Stimulated activated memory B cell treated with anti-CD40 and anti-IgM and Interleukin-4, amounts not matched to agents 10 μg/mL and 1 μg/mL and 100 μg/mL, for 72 hours (primary cell): ENCODE data around the gene ASAP3.
"Not testable (repeated sequence)": the region's sequence is repeated elsewhere in the genome, so short reads cannot be mapped to it uniquely, and the experiment has no call there.

Source experiments
- ATAC-seq: fragments of 150-1000 bp; cut with Tn5 transposase; 2 replicates; pipeline ENCODE4 v1.10.0; 2021
- H3K27ac Mint-ChIP-seq: one replicate; pipeline ENCODE4 v1.8.0; 2022; ENCODE audit warnings: mild to moderate bottlenecking, mixed read lengths
- H3K27me3 Mint-ChIP-seq: one replicate; pipeline ENCODE4 v1.8.0; 2022; ENCODE audit warnings: mixed read lengths
- H3K36me3 Mint-ChIP-seq: one replicate; pipeline ENCODE4 v1.8.0; 2022; ENCODE audit warnings: mixed read lengths
- H3K4me1 Mint-ChIP-seq: one replicate; pipeline ENCODE4 v1.8.0; 2022; ENCODE audit warnings: mixed read lengths
- H3K4me3 Mint-ChIP-seq: one replicate; pipeline ENCODE4 v1.8.0; 2022; ENCODE audit warnings: mild to moderate bottlenecking, moderate library complexity, mixed read lengths
- H3K9me3 Mint-ChIP-seq: one replicate; pipeline ENCODE4 v1.8.0; 2022; ENCODE audit warnings: mixed read lengths

Gene ASAP3

DNA sequence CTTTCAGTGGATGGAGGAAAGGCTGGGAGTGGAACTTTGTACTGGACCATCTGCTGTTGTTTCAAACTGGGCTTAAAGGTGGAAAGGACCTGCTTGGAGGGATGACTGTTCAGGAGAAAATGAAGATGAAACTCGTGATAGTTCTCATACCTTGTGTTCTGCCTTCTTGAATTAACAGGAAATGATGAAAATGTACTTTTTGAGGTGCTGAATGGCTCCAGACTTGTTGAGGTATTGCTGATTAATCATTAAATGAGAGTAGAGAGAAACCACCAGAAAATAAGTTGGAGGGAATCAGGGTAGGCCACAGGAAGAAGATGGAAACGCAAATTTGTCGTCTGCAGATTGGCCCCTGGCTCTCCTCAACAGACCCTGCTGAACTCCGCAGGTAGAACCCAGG, 88.1 kb downstream of the ASAP3 start:
- H3K36me3 Mint-ChIP-seq, result no peaks in the 10 kb centered on the region
- no peaks in the 10 kb centered on the region for H3K27me3 Mint-ChIP-seq

DNA sequence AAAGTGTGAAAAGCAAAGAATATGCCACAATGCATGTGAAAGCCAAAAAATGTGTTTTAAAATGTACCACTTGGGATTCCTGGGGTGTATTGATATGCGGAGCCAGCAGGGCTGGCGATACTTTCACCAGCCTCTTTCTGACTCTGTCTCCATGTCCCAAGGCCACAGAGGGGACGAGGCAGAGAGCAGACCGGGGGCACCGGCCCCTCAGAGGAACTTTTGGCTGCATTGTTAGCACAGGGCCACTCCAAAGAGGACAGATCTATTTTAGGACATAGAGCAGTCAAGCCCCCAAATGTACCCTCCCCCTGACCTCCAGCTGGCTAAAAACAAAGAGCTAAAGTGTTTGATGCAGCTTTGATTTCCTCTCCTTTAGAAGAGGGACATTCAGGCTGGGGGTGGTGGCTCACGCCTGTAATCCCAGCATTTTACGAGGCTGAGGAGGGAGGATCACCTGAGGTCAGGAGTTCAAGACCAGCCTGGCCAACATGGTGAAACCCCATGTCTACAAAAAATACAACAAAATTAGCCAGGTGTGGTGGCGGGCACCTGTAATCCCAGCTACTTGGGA, 88.7 kb downstream of the ASAP3 start:
- no peak overlapping the region for H3K4me3 Mint-ChIP-seq
- no peaks in the 10 kb centered on the region for H3K9me3 Mint-ChIP-seq
- H3K27me3 Mint-ChIP-seq, result peaks cover 6% of the 10 kb centered on the region
- peaks cover 4% of the 10 kb centered on the region for H3K4me1 Mint-ChIP-seq
- H3K27ac Mint-ChIP-seq, result no peak overlapping the region
- no peak for ATAC-seq
- H3K36me3 Mint-ChIP-seq, result no peaks in the 10 kb centered on the region

More for the DNA sequence above, 88.1 kb downstream of the ASAP3 start:
- Mint-ChIP-seq H3K27ac (no peak overlapping the region), H3K4me1 (no peaks in the 10 kb centered on the region), H3K9me3 (no peaks in the 10 kb centered on the region), H3K4me3 (no peak overlapping the region)
- ATAC-seq, result no peak

DNA sequence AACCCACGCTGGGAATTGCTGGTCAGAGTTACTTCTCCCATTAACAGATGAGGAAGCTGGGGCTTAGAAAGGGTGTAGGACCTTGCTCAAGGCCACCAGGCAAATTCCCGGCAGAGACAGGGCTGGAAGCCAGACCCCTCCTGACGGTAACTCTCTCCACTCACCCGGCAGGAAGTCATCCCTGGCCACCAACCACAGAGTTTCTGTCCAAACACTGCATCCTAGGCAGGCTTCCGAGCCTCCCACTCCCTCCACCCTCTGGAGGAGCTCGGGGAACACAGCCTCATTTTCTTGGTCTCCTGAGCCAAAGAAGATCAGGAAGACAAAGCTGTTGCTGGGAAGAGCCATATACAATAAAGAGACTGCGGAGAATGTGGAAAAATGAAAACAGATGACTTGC, 89.3 kb downstream of the ASAP3 start:
- Mint-ChIP-seq H3K9me3 (no peaks in the 10 kb centered on the region), H3K36me3 (no peaks in the 10 kb centered on the region), H3K4me1 (peaks cover 6% of the 10 kb centered on the region), H3K27ac (no peak overlapping the region), H3K27me3 (peaks cover 11% of the 10 kb centered on the region), H3K4me3 (no peak overlapping the region)
- no peak for ATAC-seq

DNA sequence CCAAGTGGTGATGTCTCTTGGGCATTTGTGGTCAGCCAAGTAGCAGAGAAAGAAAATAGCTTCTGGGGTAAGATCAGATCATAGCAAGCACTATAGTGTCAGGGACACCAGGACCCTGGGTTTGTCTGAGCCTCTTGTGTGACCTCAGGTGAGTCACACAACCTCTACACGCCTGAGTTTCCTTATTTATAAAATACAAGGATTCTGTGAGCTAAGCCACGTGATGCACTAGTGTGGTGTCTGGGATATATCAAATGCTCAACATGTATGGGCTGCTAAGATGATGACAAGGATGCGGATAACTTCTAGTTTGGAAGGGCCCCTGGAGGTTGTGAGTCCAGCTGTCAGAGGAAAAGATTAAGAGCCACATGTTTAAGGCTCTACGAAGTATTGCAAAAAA, 89.8 kb downstream of the ASAP3 start:
- ATAC-seq, result no peak
- Mint-ChIP-seq H3K4me3 (no peak overlapping the region), H3K4me1 (peaks cover 6% of the 10 kb centered on the region), H3K36me3 (no peaks in the 10 kb centered on the region), H3K9me3 (no peaks in the 10 kb centered on the region), H3K27ac (no peak overlapping the region), H3K27me3 (peaks cover 11% of the 10 kb centered on the region)

DNA sequence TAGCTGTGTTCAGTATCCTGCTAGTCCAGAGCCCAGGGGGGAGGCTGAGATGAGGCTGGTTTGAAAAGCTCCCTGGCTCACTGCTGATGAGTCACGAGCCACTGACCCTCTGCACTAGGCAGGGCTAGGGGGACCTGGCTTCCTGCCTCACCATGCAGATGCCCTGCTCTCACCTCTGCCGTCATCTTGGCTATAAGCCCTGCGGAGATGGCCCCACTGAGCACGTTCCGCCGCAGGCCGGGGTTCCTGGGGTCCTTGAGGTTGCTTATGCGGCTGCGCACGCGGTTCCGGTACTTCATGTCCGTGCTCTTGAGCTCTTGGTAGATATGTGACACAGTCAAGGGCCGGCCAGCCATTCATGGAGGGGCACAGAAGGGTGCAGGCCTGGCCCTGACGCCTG, 90.3 kb downstream of the ASAP3 start:
- ATAC-seq, result no peak
- Mint-ChIP-seq H3K9me3 (no peaks in the 10 kb centered on the region), H3K36me3 (no peaks in the 10 kb centered on the region)

DNA sequence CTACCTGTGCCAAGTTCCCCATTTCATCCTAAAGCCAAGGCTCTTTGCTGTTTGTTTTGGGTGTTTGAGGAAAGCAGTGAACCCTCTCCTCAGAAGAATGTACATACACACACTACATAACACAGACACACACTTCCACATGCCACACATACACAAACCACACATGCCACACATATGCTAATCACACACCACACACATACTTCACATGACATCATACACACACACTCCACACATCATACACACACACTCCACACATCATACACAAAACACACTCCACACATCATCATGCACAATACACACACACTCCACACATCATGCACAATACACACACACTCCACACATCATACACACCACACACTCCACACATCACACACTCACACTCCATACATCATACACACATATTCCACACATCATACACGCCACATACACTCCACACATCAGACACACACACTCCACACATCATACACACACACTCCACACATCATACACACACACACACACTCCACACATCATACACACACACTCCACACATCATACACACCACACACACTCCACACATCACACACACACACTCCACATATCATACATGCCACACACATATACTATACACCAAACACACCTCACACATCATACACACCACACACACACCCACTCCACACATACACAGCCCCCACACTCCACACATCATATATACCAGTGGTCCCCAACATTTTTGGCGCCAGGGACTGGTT, 91.7 kb downstream of the ASAP3 start:
- Mint-ChIP-seq H3K9me3 (no peaks in the 10 kb centered on the region), H3K27me3 (peaks cover 16% of the 10 kb centered on the region), H3K36me3 (no peaks in the 10 kb centered on the region), H3K4me3 (no peak overlapping the region), H3K4me1 (peaks cover 6% of the 10 kb centered on the region), H3K27ac (no peak overlapping the region)
- ATAC-seq, result no peak

More for the DNA sequence above, 90.3 kb downstream of the ASAP3 start:
- Mint-ChIP-seq H3K27me3 (peaks cover 11% of the 10 kb centered on the region), H3K27ac (no peak overlapping the region), H3K4me1 (peaks cover 6% of the 10 kb centered on the region), H3K4me3 (no peak overlapping the region)

DNA sequence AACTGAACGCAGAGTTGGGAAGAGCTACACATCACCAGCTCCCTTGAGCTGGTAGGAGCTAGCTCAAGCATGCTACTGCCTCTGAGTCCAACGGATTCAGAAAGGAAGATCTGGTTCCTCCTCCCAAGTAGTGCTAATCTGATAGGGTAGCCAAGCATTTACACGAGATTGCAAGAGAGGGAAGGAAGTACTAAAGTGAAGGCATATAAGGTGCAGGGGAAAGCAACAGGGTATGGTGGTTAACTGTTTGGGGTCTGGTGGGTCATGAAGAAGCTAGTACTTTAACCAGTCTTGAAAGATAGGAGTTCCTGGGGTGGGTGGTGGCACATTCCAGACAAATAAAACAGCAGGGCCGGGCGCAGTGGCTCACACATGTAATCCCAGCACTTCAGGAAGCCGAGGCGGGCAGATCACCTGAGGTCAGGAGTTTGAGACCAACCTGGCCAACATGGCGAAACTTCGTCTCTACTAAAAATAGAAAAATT, 94.1 kb downstream of the ASAP3 start:
- Mint-ChIP-seq H3K4me1 (peaks cover 6% of the 10 kb centered on the region), H3K4me3 (no peak overlapping the region), H3K9me3 (no peaks in the 10 kb centered on the region), H3K36me3 (no peaks in the 10 kb centered on the region), H3K27me3 (peaks cover 22% of the 10 kb centered on the region), H3K27ac (no peak overlapping the region)
- ATAC-seq, result no peak

DNA sequence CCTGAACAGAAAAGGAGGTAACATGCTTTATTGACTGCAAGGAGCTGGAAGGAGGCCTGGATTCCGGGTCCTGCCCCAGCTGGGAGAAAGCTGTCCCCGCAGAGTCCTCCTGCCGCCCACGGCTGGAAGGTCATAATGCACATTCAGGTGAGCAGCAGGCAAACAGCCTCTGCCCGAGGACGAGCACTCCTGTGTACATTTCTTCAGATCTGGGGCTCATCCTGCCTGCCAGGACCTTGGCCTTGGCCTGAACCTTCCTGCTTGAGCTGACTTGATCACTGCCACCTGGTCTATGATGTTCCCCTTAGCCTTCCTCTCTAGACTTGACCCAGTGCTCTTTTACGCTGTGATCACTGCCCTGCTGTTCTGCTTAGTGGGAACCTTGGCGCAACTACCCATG, 96.5 kb downstream of the ASAP3 start:
- H3K4me1 Mint-ChIP-seq, result peaks cover 6% of the 10 kb centered on the region
- H3K9me3 Mint-ChIP-seq, result no peaks in the 10 kb centered on the region
- no peaks in the 10 kb centered on the region for H3K36me3 Mint-ChIP-seq
- peaks cover 22% of the 10 kb centered on the region for H3K27me3 Mint-ChIP-seq
- H3K4me3 Mint-ChIP-seq, result no peak overlapping the region
- no peak overlapping the region for H3K27ac Mint-ChIP-seq
- ATAC-seq, result no peak

DNA sequence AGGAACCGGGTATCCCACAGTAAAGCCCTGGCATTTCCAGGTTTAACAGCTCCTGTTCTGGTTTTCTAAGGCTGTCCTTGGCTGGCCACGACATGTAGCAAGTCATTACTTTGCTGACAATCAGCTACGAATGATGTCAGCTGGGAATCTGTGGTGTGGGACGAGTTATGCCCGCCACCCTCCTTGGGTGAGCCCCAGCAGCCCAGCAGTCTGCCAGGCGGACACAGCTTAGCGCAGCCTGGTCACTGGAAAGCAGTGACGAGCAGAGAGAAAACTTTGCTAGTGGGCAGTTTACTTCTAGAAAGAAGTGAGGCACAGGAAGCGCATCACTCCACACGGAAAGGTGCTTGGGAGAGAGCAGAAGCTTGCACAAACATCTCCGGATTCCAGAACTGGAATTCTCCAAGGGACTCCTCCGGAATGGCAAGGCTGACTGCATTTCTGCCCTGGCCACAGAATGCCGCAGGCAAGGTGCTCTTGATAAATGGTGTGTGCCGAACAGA, 98.8 kb downstream of the ASAP3 start:
- no peak for ATAC-seq

DNA sequence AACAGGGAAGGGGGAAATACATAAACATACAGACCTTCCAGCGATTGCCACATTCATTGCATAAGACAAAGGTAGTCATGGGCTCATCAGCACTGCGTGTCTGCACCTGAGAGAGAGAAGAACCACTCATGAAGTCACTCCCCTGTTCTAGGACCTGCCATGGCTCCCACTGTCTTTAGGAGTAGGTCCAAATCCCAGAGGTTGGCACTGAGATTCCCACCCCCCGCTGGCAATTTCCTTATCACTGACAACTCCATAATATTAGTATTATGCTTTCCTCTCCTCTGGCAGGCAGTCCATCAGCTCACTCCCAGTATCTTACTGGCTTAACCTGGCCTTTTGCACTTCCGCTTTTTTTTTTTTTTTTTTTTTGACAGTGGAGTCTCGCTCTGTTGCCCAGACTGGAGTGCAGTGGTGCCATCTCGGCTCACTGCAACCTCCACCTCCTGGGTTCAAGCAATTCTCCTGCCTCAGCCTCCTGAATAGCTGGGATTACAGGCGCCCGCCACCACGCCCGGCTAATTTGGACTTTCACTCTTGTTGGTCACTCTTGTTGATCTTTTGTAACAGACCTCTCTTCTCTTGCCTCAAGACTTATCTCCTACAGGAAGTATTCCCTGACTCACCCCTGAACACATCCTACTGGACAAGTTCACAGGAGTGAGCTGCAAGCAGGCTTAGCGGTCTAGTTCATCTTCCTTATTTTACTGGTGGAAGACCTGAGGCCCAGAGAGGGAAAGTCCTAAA, 99.5 kb downstream of the ASAP3 start:
- no peak overlapping the region for H3K4me3 Mint-ChIP-seq
- H3K27me3 Mint-ChIP-seq, result peaks cover 11% of the 10 kb centered on the region
- no peak for ATAC-seq
- no peaks in the 10 kb centered on the region for H3K9me3 Mint-ChIP-seq
- H3K36me3 Mint-ChIP-seq, result no peaks in the 10 kb centered on the region
- no peak overlapping the region for H3K27ac Mint-ChIP-seq
- peaks cover 8% of the 10 kb centered on the region for H3K4me1 Mint-ChIP-seq

More for the DNA sequence above, 98.8 kb downstream of the ASAP3 start:
- Mint-ChIP-seq H3K4me3 (no peak overlapping the region), H3K27me3 (peaks cover 16% of the 10 kb centered on the region), H3K27ac (no peak overlapping the region), H3K36me3 (no peaks in the 10 kb centered on the region), H3K9me3 (no peaks in the 10 kb centered on the region), H3K4me1 (peaks cover 9% of the 10 kb centered on the region)

DNA sequence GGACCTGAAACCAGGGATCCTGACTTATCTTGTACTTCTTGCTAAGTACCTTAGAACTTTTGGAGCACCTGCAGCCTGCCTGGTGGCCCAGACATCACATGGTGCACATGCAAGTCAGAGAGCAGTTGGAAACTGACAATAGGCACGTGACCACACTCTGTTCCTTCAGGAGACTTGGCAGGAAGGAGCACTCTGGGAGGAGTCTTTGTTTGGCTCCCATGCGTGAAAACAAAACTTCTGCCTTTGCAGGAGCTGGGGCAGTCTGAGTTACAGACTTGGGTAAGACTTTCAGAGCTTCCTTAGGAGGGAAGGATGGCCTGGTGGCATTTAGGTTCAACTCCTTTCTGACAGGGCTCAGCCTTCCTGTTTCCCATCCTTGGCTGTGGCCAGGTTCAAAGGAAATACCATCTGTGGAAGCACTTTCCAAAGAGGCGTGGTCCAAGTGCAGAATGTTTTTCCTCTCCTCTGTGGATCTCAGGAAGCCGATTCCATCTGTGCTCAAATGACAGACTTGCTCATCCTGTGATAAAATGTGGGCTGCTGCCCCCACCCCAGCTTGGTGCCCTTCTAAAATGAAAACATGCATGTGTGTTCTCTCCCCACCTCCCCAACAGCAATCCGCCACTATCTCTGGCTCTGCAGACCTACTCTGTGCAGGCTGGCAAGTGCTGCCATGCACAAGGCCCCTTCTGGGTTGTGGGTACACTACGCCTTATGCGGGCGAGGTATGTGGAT, 100.2 kb downstream of the ASAP3 start:
- Mint-ChIP-seq H3K27me3 (peaks cover 11% of the 10 kb centered on the region), H3K4me1 (peaks cover 8% of the 10 kb centered on the region), H3K4me3 (no peak overlapping the region), H3K27ac (no peak overlapping the region), H3K36me3 (no peaks in the 10 kb centered on the region), H3K9me3 (no peaks in the 10 kb centered on the region)
- ATAC-seq, result no peak

DNA sequence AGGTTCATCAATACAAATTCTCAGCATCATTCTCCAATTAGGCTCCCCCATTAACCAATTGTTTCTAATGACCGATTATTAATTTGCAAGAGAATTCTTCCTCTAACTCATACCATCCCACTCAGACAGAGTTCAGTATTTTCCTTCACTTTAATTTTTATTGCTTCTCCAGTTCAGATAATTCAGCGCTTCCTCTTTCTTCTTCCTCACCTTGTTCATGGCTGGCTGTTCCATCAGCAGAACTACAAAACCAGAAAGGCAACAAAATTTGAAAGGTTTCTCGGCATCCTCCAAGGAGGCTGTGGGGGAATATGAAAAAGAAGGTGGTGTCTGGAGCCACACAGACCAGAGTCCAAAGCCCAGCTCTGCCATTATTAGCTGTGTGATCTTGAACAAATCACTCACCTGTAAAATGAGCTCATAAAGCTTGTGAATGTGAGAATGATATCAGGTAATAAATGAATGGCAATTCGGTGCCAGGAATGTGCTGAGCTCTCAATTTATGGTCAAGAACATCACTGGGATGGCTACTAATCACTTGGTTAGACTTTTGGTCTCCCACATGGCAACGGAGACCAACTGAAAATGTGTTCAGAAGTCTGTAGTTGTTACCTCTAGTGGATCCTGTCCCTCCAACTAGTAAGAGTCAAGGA, 102.6 kb downstream of the ASAP3 start:
- H3K9me3 Mint-ChIP-seq, result no peaks in the 10 kb centered on the region
- no peak overlapping the region for H3K4me3 Mint-ChIP-seq
- no peaks in the 10 kb centered on the region for H3K36me3 Mint-ChIP-seq
- peaks cover 13% of the 10 kb centered on the region for H3K4me1 Mint-ChIP-seq
- H3K27ac Mint-ChIP-seq, result no peak overlapping the region
- ATAC-seq, result no peak
- H3K27me3 Mint-ChIP-seq, result no peaks in the 10 kb centered on the region

DNA sequence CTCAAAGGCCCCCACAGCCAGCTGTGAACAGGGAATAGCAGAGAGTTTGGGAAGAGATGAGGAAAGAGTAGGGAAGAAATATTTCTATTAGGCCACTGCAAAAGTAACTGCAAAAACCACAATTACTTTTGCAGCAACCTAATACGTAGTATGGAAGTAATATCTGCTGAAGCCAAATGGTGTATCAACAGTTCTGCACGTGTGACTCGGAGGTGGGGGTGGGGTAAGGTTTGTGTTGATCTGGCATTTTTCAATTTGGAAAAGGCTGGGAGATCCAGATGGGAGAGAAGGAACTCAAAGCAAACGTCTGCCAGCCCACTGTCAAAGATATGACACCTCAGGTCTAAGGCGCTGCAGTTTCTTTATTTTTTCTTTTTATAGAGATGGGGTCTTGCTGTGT, 103.3 kb downstream of the ASAP3 start:
- Mint-ChIP-seq H3K27me3 (no peaks in the 10 kb centered on the region), H3K9me3 (no peaks in the 10 kb centered on the region)

DNA sequence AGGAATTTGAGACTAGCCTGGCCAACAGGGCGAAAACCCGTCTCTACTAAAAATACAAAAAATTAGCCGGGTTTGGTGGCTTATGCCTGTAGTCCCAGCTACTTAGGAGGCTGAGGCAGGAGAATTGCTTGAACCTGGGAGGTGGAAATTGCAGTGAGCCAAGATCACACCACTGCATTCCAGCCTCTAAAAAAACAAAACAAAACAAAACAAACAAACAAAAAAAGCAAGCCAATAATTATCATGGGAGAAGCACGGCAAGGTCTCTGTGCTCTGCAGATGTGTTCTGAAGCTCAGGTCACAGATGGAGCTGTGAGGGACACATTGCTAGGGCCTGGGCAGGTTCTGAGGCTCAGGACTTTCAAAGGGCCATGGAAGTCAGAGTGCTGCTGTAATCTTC, 103.7 kb downstream of the ASAP3 start:
- H3K4me1 Mint-ChIP-seq, result peaks cover 13% of the 10 kb centered on the region
- H3K9me3 Mint-ChIP-seq, H3K27me3 Mint-ChIP-seq, H3K27ac Mint-ChIP-seq, H3K4me3 Mint-ChIP-seq, H3K36me3 Mint-ChIP-seq, ATAC-seq: not testable (repeated sequence)

More for the DNA sequence above, 103.3 kb downstream of the ASAP3 start:
- Mint-ChIP-seq H3K4me1 (peaks cover 13% of the 10 kb centered on the region), H3K27ac (no peak overlapping the region), H3K36me3 (no peaks in the 10 kb centered on the region), H3K4me3 (no peak overlapping the region)
- ATAC-seq, result no peak
